Endothelial cell of umbilical vein (primary cell): ENCODE data around the gene CD63. TPM values are rescaled to one million over a fixed set of nuclear protein-coding genes. Genes with fewer than 3 reads are reported as not detected.

Source experiments
- BruUV-seq: library from RNA; stranded (reverse); fragments of 400-500 nt; replicated peaks from 2 replicates; lab custom pipeline; 2021; lab: Mats Ljungman, UMichigan
- CTCF ChIA-PET: fragments of 300-600, 350-600 bp; sonication (Branson Sonifier 250); formaldehyde crosslinking; loops from one replicate; lab custom pipeline; 2021; ENCODE audit warnings: antibody characterized with exemption, inconsistent platforms; lab: Charles Lee
- POLR2A ChIA-PET: fragments of 300-600, 350-600 bp; sonication (Branson Sonifier 250); formaldehyde crosslinking; loops from one replicate; lab custom pipeline; 2021; ENCODE audit warnings: antibody characterized with exemption, inconsistent platforms; lab: Charles Lee
- DNase-seq: peaks from one replicate; pipeline ENCODE4 v3.0.0-alpha.2; 2011; ENCODE audit warnings: low read depth, low spot score
- FAIRE-seq: peaks from 2 replicates; lab custom pipeline; 2011; peaks lifted over from hg19 to GRCh38; lab: Jason Lieb, UNC
- H2AFZ ChIP-seq: 2 replicates; pipeline ENCODE4 v1.6.0; 2012; ENCODE audit warnings: low read depth, low read length, control low read depth, inconsistent platforms
- H3K27ac ChIP-seq: 2 replicates; pipeline ENCODE4 v1.5.1; 2011; ENCODE audit warnings: low read depth, mild to moderate bottlenecking, control low read depth, low read length, moderate library complexity; ENCODE audit not compliant: insufficient read depth
- H3K27me3 ChIP-seq, 2 experiments: 2 replicates each; pipeline versions ENCODE4 v1.6.0 to v1.6.1; 2011; ENCODE audit warnings: low read length in 2 of 2, mixed read lengths in 1 of 2; ENCODE audit not compliant: control insufficient read depth in 2 of 2, insufficient read depth in 2 of 2
- H3K36me3 ChIP-seq, 2 experiments: 2 replicates in 1 of 2; 3 replicates in 1 of 2; pipeline ENCODE4 v1.5.1; 2011; ENCODE audit warnings: low read length in 2 of 2, mild to moderate bottlenecking in 1 of 2, moderate library complexity in 1 of 2; ENCODE audit not compliant: control insufficient read depth in 2 of 2, insufficient read depth in 2 of 2; ENCODE audit errors: extremely low read depth in 1 of 2
- H3K4me1 ChIP-seq: 3 replicates; pipeline ENCODE4 v1.5.1; 2011; ENCODE audit warnings: mild to moderate bottlenecking, low read length; ENCODE audit not compliant: control insufficient read depth, insufficient read depth; ENCODE audit errors: extremely low read depth
- H3K4me2 ChIP-seq: 2 replicates; pipeline ENCODE4 v1.6.1; 2011; ENCODE audit warnings: low read length, control low read depth, mixed read lengths; ENCODE audit not compliant: insufficient read depth
- H3K4me3 ChIP-seq, 3 experiments: fragments of 200-600 bp in 1 of 3; sonication (generic), shearing (Covaris generic) in 1 of 3; replicated peaks in 1 of 3; 2 replicates each; pipeline ENCODE4 v1.5.1; 2011 to 2016; ENCODE audit warnings: control low read depth in 3 of 3, low read length in 3 of 3, mild to moderate bottlenecking in 2 of 3, inconsistent platforms in 1 of 3, low read depth in 1 of 3, moderate library complexity in 1 of 3; ENCODE audit not compliant: insufficient read depth in 1 of 3
- H3K79me2 ChIP-seq: 2 replicates; pipeline ENCODE4 v1.6.0; 2012; ENCODE audit warnings: low read length, inconsistent platforms; ENCODE audit not compliant: control insufficient read depth, insufficient read depth
- H3K9ac ChIP-seq: replicated peaks from 2 replicates; pipeline ENCODE3; 2011; ENCODE audit warnings: low read length, control low read depth; ENCODE audit not compliant: insufficient read depth; ENCODE audit errors: extremely low read depth
- H3K9me1 ChIP-seq: replicated peaks from 3 replicates; pipeline ENCODE4 v1.6.0; 2011; ENCODE audit warnings: mild to moderate bottlenecking, low read length; ENCODE audit not compliant: control insufficient read depth, insufficient read depth; ENCODE audit errors: extremely low read depth
- H3K9me3 ChIP-seq: replicated peaks from 2 replicates; pipeline ENCODE4 v1.5.1; 2012; ENCODE audit warnings: low read length, inconsistent platforms; ENCODE audit not compliant: control insufficient read depth, insufficient read depth
- H4K20me1 ChIP-seq: replicated peaks from 2 replicates; pipeline ENCODE3; 2011; ENCODE audit warnings: mild to moderate bottlenecking, low read length; ENCODE audit not compliant: control insufficient read depth, insufficient read depth; ENCODE audit errors: extremely low read depth
- EZH2 ChIP-seq: IDR thresholded peaks from 2 replicates; pipeline ENCODE4 v1.6.1; 2012; ENCODE audit warnings: borderline replicate concordance, low read depth, mild to moderate bottlenecking, moderate library complexity, low read length, inconsistent platforms; ENCODE audit not compliant: severe bottlenecking
- FOS ChIP-seq: IDR thresholded peaks from 2 replicates; pipeline ENCODE4 v1.6.1; 2011; ENCODE audit warnings: mild to moderate bottlenecking, low read length, moderate library complexity, borderline replicate concordance; ENCODE audit not compliant: insufficient read depth
- GATA2 ChIP-seq: IDR thresholded peaks from 2 replicates; pipeline ENCODE4 v1.7.0; 2011; ENCODE audit warnings: low read depth, mild to moderate bottlenecking, moderate library complexity, mixed read lengths, low read length; ENCODE audit not compliant: insufficient read length, insufficient read depth
- MYC ChIP-seq: IDR thresholded peaks from one replicate; pipeline ENCODE4 v1.6.1; 2011; ENCODE audit warnings: mild to moderate bottlenecking, low read depth, low read length
- POLR2A ChIP-seq: IDR thresholded peaks from 2 replicates; pipeline ENCODE4 v1.6.1; 2012; ENCODE audit warnings: low read depth, mild to moderate bottlenecking, control low read depth, low read length
- POLR2AphosphoS5 ChIP-seq: IDR thresholded peaks from 2 replicates; pipeline ENCODE4 v1.6.1; 2012; ENCODE audit warnings: low read depth, mild to moderate bottlenecking, control low read depth, low read length, moderate library complexity; ENCODE audit not compliant: insufficient read depth
- dilution Hi-C: fragments of 300-500 bp; cut with MboI; formaldehyde crosslinking; loops from one replicate; pipeline ENCODE4 v1.15.0; 2019; ENCODE audit warnings: low sequenced_read_pairs; ENCODE audit not compliant: extremely low pct_ligation_motif_present
- intact Hi-C: fragments of 100-400 bp; cut with micrococcal nuclease; formaldehyde crosslinking; loops from one replicate; pipeline ENCODE4 v1.10.0; 2022
- polyA plus RNA-seq, 4 experiments: library from polyadenylated mRNA; depleted of rRNA in 3 of 4; stranded (reverse) in 3 of 4; unstranded in 1 of 4; fragments of >200 nt; gene quantifications; 2 replicates each; pipeline versions ENCODE4 v1.2.1 to v1.2.3, GENCODE V29; 2011 to 2012; ENCODE audit warnings: missing spikeins in 1 of 4
- total RNA-seq: library from RNA; stranded (reverse); gene quantifications from 2 replicates; pipeline ENCODE4 v1.2.3, GENCODE V29; 2021
- TF ChIP-seq, protein P1 (sequence below): IDR thresholded peaks from 2 replicates; pipeline ENCODE4 v1.6.1; 2011; ENCODE audit not compliant: insufficient read depth, insufficient read length

The CD63 gene
- total and polyA plus RNA-seq, 2 donors (not counting 3 experiments of a cell fraction or from before 2014, with no cell fraction given): 1,054 to 1,429 TPM

DNA sequence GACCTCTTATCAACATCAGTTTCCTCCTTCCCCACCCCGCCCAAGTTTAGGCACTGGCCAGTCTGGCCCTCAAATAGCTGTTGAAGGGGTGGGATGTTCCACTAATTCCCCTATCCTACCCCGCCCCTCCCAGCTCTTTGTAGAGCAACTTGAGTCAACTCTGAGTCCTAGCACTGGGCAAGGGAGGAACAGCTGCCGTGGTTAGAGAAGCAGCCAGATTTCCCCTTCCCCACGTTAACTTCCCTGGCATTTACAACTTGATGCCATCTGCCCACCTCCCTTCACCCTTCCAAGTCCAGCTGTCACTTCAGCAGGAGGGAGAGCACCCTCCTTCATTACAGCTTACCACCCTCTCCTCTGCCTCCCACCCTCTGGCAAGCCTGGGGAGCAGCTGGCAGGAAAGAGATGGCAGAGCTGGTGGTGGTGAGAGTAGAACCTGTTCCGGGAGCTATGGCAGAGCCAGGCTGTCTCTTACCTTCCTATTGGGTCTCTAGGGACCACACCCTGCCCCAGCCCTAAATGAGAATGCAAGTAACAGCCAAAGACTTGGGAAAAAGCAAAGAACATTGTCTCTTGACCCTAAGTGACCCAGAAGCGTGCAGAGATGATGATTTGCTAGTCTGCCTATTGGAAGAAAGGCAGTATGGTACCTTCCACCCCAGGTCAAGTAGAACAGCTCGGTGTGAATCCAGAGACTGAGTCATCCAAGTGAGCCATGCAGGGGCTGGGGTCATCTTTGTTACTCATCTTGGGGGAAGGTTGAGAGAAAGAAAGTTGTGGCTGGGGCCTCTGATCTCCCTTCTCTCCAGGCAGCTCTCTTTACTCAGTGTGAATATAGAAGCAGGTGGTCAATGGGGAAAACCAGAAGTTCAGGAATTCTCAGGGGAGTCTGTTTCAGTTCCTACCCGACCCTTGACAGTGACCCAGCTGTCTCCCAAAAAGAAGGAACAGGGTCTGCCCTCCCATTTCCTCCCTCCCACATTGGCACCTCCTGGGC, 11.5 kb downstream of the CD63 start:
- Histone ChIP-seq H3K4me1 (peaks cover 28% of the 10 kb centered on the region), H2AFZ (no peak overlapping the region), H4K20me1 (no peaks in the 10 kb centered on the region), H3K9me3 (no peaks in the 10 kb centered on the region), H3K36me3 (no peaks in the 10 kb centered on the region), H3K9me1 (no peaks in the 10 kb centered on the region), H3K27me3 (peaks cover 4 to 10% of the 10 kb centered on the region in 2 experiments), H3K4me2 (peak overlapping the region; percentile 87), H3K27ac (no peak overlapping the region), H3K9ac (peak overlapping the region; percentile 89), H3K79me2 (no peaks in the 10 kb centered on the region), H3K4me3 (peak overlapping the region in 1 of 3 experiments; percentile 82)
- no peak for FAIRE-seq
- TF ChIP-seq EZH2 (no peak), GATA2 (no peak), POLR2A (no peak), POLR2AphosphoS5 (no peak), FOS (peak; percentile 57), MYC (no peak)
- TF ChIP-seq, protein P1, sequence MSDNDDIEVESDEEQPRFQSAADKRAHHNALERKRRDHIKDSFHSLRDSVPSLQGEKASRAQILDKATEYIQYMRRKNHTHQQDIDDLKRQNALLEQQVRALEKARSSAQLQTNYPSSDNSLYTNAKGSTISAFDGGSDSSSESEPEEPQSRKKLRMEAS: no peak
- ChIA-PET CTCF (interaction anchor here (0.9 to 11.1 kb wide), 5 partner anchors 20 to 472 kb away, joined by 3 to 151 read pairs (median 3); partner anchors contain the start of gene SMARCC2), POLR2A (no interaction called here)
- intact Hi-C loops (no loop called here), dilution Hi-C loops (no loop called here)
- BruUV-seq: no TSS peak
- DNase-seq: peak; percentile 19
